Mesenchymal stem cell (in vitro differentiated cells and primary cell): ENCODE data around the gene ROBO1.

Experiments used
- DNase-seq: peaks from one replicate; pipeline ENCODE4 v3.0.0-alpha.2; 2013
- H2AFZ ChIP-seq: one replicate; pipeline ENCODE4 v1.6.1; 2013; ENCODE audit warnings: low read depth, mild to moderate bottlenecking, control low read depth, inconsistent platforms, low read length, moderate library complexity
- H2AK5ac ChIP-seq: 2 replicates; pipeline ENCODE4 v1.6.1; 2013; ENCODE audit warnings: low read length, moderate library complexity, mild to moderate bottlenecking, inconsistent platforms; ENCODE audit not compliant: severe bottlenecking
- H2BK120ac ChIP-seq: one replicate; pipeline ENCODE4 v1.6.1; 2013; ENCODE audit warnings: low read depth, mild to moderate bottlenecking, inconsistent platforms, low read length, moderate library complexity
- H2BK12ac ChIP-seq, 2 experiments: one replicate each; pipeline ENCODE4 v1.6.1; 2013; ENCODE audit warnings: inconsistent platforms in 2 of 2, low read length in 2 of 2, mild to moderate bottlenecking in 2 of 2, moderate library complexity in 2 of 2, control low read depth in 1 of 2
- H2BK15ac ChIP-seq: one replicate; pipeline ENCODE4 v1.6.1; 2013; ENCODE audit warnings: mild to moderate bottlenecking, low read depth, inconsistent platforms; ENCODE audit not compliant: poor library complexity, severe bottlenecking
- H2BK5ac ChIP-seq: 2 replicates; pipeline ENCODE4 v1.6.1; 2013; ENCODE audit warnings: low read depth, mild to moderate bottlenecking, low read length, control low read depth, inconsistent platforms; ENCODE audit not compliant: poor library complexity, severe bottlenecking
- H3K14ac ChIP-seq, 2 experiments: one replicate each; pipeline ENCODE4 v1.6.1; 2013; ENCODE audit warnings: inconsistent platforms in 2 of 2, low read length in 2 of 2, control low read depth in 1 of 2, mild to moderate bottlenecking in 1 of 2, moderate library complexity in 1 of 2
- H3K18ac ChIP-seq, 2 experiments: one replicate each; pipeline ENCODE4 v1.6.1; 2013; ENCODE audit warnings: inconsistent platforms in 2 of 2, low read length in 2 of 2, control low read depth in 1 of 2, low read depth in 1 of 2, mild to moderate bottlenecking in 1 of 2
- H3K23ac ChIP-seq, 2 experiments: one replicate each; pipeline ENCODE4 v1.6.1; 2013; ENCODE audit warnings: inconsistent platforms in 2 of 2, low read length in 2 of 2, mild to moderate bottlenecking in 2 of 2, moderate library complexity in 2 of 2, control low read depth in 1 of 2
- H3K27ac ChIP-seq: 2 replicates; pipeline ENCODE4 v1.5.1; 2013; ENCODE audit warnings: mild to moderate bottlenecking, moderate library complexity, low read length, control low read depth, inconsistent platforms; ENCODE audit not compliant: poor library complexity, severe bottlenecking
- H3K27me3 ChIP-seq, 2 experiments: 2 replicates each; pipeline versions ENCODE4 v1.6.1 to v1.7.0; 2013; ENCODE audit warnings: low read length in 2 of 2, mild to moderate bottlenecking in 2 of 2, moderate library complexity in 2 of 2, control low read depth in 1 of 2, inconsistent platforms in 1 of 2; ENCODE audit not compliant: control insufficient read depth in 1 of 2, insufficient read depth in 1 of 2
- H3K36me3 ChIP-seq, 2 experiments: 2 replicates each; pipeline versions ENCODE4 v1.6.1 to v1.7.0; 2013; ENCODE audit warnings: low read length in 2 of 2, control low read depth in 1 of 2, inconsistent platforms in 1 of 2, low read depth in 1 of 2, mild to moderate bottlenecking in 1 of 2; ENCODE audit not compliant: insufficient read depth in 2 of 2, control insufficient read depth in 1 of 2
- H3K4ac ChIP-seq, 2 experiments: one replicate each; pipeline ENCODE4 v1.6.1; 2013; ENCODE audit warnings: inconsistent platforms in 2 of 2, low read length in 2 of 2, mild to moderate bottlenecking in 2 of 2, moderate library complexity in 2 of 2, control low read depth in 1 of 2, low read depth in 1 of 2
- H3K4me1 ChIP-seq: 2 replicates; pipeline ENCODE4 v1.6.1; 2013; ENCODE audit warnings: low read depth, low read length, control low read depth; ENCODE audit not compliant: control insufficient read depth, insufficient read depth
- H3K4me2 ChIP-seq: 2 replicates; pipeline ENCODE4 v1.6.1; 2013; ENCODE audit warnings: low read length, mild to moderate bottlenecking, inconsistent platforms; ENCODE audit not compliant: poor library complexity, severe bottlenecking
- H3K4me3 ChIP-seq, 2 experiments: 2 replicates each; pipeline versions ENCODE4 v1.5.1 to v1.7.0; 2013; ENCODE audit warnings: low read length in 2 of 2, mild to moderate bottlenecking in 2 of 2, control low read depth in 1 of 2, low read depth in 1 of 2; ENCODE audit not compliant: insufficient read depth in 1 of 2
- H3K79me1 ChIP-seq: replicated peaks from 2 replicates; pipeline ENCODE4 v1.6.1; 2013; ENCODE audit warnings: mild to moderate bottlenecking, control low read depth, low read length, inconsistent platforms; ENCODE audit not compliant: poor library complexity, severe bottlenecking
- H3K9ac ChIP-seq: 2 replicates; pipeline ENCODE4 v1.7.0; 2013; ENCODE audit warnings: mild to moderate bottlenecking, low read length, moderate library complexity
- H3K9me3 ChIP-seq: 2 replicates; pipeline ENCODE4 v1.7.0; 2013; ENCODE audit warnings: mild to moderate bottlenecking, low read length; ENCODE audit not compliant: control insufficient read depth
- H4K8ac ChIP-seq: one replicate; pipeline ENCODE4 v1.6.1; 2013; ENCODE audit warnings: inconsistent platforms, mild to moderate bottlenecking, low read length, moderate library complexity
- H4K91ac ChIP-seq: one replicate; pipeline ENCODE4 v1.6.1; 2013; ENCODE audit warnings: mild to moderate bottlenecking, low read length, inconsistent platforms
- WGBS: methylation state at CpG from one replicate; pipeline ENCODE4 v1.1.7; 2013; ENCODE audit warnings: mixed read lengths; 5-methylcytosine and 5-hydroxymethylcytosine counted together

The ROBO1 gene

GRCh38 chr3:78970656-78971055 lies 797.1 kb downstream of the ROBO1 start:
- Histone ChIP-seq H2BK15ac (no peak overlapping the region), H3K14ac (no peak overlapping the region), H4K8ac (no peak overlapping the region), H2BK5ac (no peak overlapping the region), H3K4me3 (no peak overlapping the region), H3K79me1 (peaks cover 14% of the 10 kb centered on the region), H4K91ac (no peak overlapping the region), H3K9ac (no peak overlapping the region), H3K4me2 (no peak overlapping the region), H3K27me3 (no peaks in the 10 kb centered on the region), H3K9me3 (no peaks in the 10 kb centered on the region), H3K36me3 (no peaks in the 10 kb centered on the region), H2BK12ac (no peak overlapping the region), H2AK5ac (no peak overlapping the region), H3K4ac (no peak overlapping the region), H3K4me1 (no peaks in the 10 kb centered on the region), H2AFZ (no peak overlapping the region), H3K18ac (no peak overlapping the region), H3K23ac (no peak overlapping the region), H3K27ac (no peak overlapping the region), H2BK120ac (no peak overlapping the region)
- WGBS, result no CpG with 5 or more reads among the region's 1 CpG
- DNase-seq, result no peak

GRCh38 chr3:78969483-78969882 lies 798.3 kb downstream of the ROBO1 start:
- Histone ChIP-seq H2BK120ac (no peak overlapping the region), H3K9me3 (no peaks in the 10 kb centered on the region), H3K23ac (no peak overlapping the region), H2AK5ac (no peak overlapping the region), H3K18ac (no peak overlapping the region), H3K4me1 (no peaks in the 10 kb centered on the region), H2BK12ac (no peak overlapping the region), H3K27ac (no peak overlapping the region), H3K4me2 (no peak overlapping the region), H2BK5ac (no peak overlapping the region), H3K4ac (no peak overlapping the region), H2BK15ac (no peak overlapping the region), H3K27me3 (no peaks in the 10 kb centered on the region), H2AFZ (no peak overlapping the region), H4K91ac (no peak overlapping the region), H3K14ac (no peak overlapping the region), H3K9ac (peak overlapping the region; percentile 77), H4K8ac (no peak overlapping the region), H3K36me3 (no peaks in the 10 kb centered on the region), H3K4me3 (no peak overlapping the region), H3K79me1 (peaks cover 14% of the 10 kb centered on the region)
- 89% methylated on average over 2 of the region's 2 CpGs for WGBS
- no peak for DNase-seq

- Histone ChIP-seq H3K4me3 (no peak overlapping the region), H3K4ac (no peak overlapping the region), H3K18ac (no peak overlapping the region), H3K27ac (no peak overlapping the region), H3K14ac (no peak overlapping the region), H2AFZ (no peak overlapping the region), H4K91ac (no peak overlapping the region), H3K23ac (no peak overlapping the region), H4K8ac (no peak overlapping the region), H2BK120ac (no peak overlapping the region), H3K4me1 (no peaks in the 10 kb centered on the region), H2BK5ac (no peak overlapping the region), H2BK15ac (no peak overlapping the region), H3K36me3 (no peaks in the 10 kb centered on the region), H3K9ac (no peak overlapping the region), H3K4me2 (no peak overlapping the region), H3K79me1 (peaks cover 12% of the 10 kb centered on the region), H3K9me3 (no peaks in the 10 kb centered on the region), H3K27me3 (no peaks in the 10 kb centered on the region), H2BK12ac (no peak overlapping the region), H2AK5ac (no peak overlapping the region)
- DNase-seq, result no peak
- 53% methylated on average over 1 of the region's 1 CpG for WGBS
Measured at GRCh38 chr3:78967061-78967460, 800.7 kb downstream of the ROBO1 start.

- Histone ChIP-seq H2BK15ac (no peak overlapping the region), H2AFZ (no peak overlapping the region), H2BK12ac (no peak overlapping the region), H4K91ac (no peak overlapping the region), H3K9me3 (no peaks in the 10 kb centered on the region), H3K4me3 (no peak overlapping the region), H3K14ac (no peak overlapping the region), H3K18ac (no peak overlapping the region), H3K9ac (no peak overlapping the region), H3K4ac (no peak overlapping the region), H3K27me3 (no peaks in the 10 kb centered on the region), H2BK5ac (no peak overlapping the region), H3K36me3 (no peaks in the 10 kb centered on the region), H3K27ac (no peak overlapping the region), H4K8ac (no peak overlapping the region), H3K23ac (no peak overlapping the region), H3K79me1 (peaks cover 7% of the 10 kb centered on the region), H3K4me2 (no peak overlapping the region), H2BK120ac (no peak overlapping the region), H2AK5ac (no peak overlapping the region), H3K4me1 (no peaks in the 10 kb centered on the region)
- no peak for DNase-seq
- WGBS, result 76% methylated on average over 3 of the region's 5 CpGs
Measured at GRCh38 chr3:78963771-78964170, 804.0 kb downstream of the ROBO1 start.
